GM18499 (cell line): ENCODE data around the gene INPPL1.

Experiments
- ATAC-seq: cut with Tn5 transposase; IDR thresholded peaks from one replicate; pipeline ENCODE4 v1.9.1; 2021; ENCODE audit warnings: moderate number of reproducible peaks; ENCODE audit not compliant: insufficient read depth, unreplicated experiment

INPPL1 gene

DNA sequence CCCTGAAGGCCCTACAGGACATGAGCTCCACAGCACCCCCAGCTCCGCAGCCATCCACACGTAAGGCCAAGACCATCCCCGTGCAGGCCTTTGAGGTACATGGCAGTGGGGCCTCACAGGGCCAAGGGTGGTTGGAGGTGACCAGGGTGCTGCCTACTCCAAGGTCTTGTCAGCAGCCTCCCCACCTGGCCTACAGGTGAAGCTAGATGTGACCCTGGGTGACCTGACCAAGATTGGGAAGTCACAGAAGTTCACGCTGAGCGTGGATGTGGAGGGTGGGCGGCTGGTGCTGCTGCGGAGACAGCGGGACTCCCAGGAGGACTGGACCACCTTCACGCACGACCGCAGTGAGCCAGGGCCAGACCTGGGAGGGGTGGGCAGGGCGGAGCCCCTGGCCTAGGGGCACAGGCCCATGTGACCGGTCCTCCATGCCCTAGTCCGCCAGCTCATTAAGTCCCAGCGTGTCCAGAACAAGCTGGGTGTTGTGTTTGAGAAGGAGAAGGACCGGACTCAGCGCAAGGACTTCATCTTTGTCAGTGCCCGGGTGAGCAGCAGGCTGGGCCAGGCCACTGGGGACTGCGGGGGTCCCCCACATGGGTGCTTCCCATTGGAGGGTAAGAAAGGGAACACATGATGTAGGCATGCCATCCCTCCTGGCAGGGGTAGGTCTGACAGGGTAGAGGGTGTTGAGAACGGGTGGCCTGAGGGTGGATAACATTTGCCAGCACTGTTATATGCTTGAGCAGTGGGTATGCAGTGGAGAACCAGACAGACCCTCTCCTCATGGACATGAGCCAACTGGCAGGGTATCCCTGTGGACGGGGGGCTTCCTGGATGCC is 5.6 kb downstream of the INPPL1 start:
- no peak for ATAC-seq

DNA sequence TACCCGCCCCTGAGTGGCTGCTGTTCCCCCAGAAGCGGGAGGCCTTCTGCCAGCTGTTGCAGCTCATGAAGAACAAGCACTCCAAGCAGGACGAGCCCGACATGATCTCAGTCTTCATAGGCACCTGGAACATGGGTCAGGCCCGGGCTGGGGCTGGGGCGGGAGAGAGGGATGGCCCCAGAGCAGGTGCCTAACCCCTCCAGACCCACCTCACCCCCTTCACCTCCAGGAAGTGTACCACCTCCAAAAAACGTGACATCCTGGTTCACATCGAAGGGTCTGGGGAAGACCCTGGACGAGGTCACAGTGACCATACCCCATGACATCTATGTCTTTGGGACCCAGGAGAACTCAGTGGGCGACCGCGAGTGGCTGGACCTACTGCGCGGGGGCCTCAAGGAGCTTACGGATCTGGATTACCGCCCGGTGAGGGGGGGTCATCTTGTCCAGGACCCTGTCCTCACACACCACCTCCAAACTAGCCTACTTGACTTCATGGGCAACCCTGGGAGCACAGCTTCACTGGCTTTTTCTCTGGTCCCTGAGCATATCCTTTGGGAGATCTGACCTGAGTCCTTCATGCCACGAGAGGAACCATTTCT is 6.3 kb downstream of the INPPL1 start:
- no peak for ATAC-seq

DNA sequence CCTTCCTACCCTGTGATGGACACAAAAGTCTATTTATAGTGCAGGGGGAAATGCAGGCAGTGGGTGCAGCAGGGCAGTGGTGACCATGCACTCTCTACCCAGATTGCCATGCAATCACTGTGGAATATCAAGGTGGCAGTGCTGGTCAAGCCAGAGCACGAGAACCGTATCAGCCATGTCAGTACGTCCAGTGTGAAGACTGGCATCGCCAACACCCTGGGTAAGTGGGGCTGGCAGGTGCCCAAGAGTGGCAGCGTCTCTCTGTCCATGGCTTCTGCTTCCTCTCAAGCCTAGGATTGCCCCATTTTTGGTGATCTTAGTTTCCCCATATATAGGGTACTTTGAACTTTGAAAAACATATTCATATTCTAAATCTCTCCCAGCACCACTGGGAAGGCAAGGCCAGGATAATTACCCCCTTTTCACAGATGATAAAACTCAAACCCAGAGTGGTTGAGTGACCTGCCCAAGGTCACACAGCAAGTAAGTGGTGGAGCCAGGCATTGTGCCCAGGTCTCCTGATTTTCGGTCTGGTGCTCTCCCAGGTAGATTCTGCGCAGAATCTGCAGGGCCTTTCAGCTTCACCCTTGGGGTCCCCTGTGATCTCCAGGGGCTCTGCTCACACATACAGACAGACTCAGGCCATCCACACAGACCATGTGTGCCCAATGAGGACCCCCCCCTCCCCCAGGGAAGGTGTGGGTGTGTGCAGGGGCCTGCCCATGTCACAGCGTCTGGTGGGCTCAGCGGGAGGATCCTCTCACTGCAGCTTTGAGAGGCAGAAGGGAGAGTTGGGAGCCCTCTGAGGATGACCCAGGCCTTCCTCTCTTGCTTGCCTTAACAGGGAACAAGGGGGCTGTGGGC is 7.1 kb downstream of the INPPL1 start:
- ATAC-seq = no peak

DNA sequence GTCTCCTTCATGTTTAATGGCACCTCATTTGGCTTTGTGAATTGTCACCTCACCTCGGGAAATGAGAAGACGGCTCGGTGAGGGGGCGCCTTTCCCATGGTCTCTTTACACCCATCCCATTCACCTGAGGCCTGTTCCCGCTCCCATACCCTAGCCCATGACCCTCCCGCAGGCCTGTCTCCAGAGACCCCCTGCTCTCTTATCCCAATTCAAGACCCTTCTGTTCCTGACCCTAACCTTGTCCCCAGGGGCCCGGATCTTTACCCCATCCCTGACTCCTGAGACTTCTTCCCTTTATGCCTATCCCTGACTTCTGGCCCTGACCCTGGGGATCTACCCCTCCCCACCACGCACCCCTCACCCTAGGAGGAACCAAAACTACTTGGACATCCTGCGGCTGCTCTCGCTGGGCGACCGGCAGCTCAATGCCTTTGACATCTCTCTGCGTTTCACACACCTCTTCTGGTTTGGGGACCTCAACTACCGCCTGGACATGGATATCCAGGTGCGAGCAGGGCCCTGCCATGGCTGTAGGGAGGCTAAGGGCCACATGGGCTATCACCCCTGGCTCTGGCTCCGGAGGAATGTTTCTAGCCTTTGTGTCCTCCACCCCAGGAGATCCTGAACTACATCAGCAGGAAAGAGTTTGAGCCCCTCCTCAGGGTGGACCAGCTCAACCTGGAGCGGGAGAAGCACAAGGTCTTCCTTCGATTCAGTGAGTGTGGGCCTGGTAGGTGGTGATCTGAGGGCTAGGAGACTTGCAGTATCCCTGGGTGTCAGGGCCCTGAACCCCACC is 7.9 kb downstream of the INPPL1 start:
- ATAC-seq = no peak

DNA sequence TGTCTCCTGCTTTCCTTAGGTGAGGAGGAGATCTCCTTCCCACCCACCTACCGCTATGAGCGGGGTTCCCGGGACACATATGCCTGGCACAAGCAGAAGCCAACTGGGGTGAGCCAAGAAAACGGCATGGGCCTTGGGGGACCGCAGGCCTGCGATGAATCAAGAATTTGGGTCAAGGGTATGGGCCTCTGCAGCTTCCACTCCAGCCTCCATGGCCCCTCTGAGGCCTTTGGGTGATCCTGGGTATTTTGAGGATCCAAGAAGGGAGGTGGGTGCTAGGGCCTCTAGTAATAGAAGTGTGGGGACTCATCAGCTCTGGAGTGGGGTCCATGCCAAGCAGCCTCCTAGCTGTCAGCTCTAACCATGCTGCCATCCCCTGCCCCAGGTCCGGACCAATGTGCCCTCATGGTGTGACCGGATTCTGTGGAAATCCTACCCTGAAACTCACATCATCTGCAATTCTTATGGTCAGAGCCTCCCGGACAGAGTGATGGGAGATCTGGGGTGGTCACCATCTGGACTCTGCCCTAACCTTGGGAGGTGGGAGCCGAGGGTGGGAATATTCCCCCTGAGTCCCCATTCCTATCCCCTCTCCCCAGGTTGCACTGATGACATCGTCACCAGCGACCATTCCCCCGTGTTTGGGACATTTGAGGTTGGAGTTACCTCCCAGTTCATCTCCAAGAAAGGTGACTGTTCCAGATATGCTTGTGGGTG is 8.6 kb downstream of the INPPL1 start:
- ATAC-seq = no peak

DNA sequence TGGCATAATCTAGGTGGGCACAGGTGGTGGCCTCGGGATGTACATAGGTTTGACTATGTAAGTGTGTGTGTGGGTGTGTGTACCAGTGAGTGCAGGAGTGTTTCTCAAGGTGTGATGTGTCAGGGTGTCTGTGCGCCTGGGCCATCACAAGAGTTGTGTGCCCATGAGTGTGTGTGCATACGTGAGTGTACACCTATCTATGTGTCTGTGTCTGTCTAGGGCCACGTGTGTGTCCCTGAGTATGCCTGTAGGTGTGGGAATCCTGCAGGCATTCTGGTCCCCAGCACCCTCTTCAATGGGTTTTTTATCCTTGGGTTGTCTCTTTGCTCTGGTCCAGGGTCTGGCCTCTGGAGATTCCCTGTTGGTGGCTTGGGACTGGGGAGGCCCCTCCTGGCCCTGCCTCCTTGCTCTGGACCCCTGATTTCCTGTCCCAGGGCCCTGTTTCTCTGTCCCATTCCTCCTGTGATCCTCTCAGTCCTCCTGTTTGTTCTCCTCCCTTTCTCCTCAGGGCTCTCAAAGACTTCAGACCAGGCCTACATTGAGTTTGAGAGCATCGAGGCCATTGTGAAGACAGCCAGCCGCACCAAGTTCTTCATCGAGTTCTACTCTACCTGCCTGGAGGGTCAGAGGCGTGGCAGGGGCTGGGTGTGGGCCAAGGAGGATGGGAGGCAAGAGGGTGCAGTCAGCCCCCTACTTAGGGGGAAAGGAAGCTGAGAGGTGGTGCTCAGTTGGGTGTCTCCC is 9.4 kb downstream of the INPPL1 start:
- ATAC-seq = no peak

DNA sequence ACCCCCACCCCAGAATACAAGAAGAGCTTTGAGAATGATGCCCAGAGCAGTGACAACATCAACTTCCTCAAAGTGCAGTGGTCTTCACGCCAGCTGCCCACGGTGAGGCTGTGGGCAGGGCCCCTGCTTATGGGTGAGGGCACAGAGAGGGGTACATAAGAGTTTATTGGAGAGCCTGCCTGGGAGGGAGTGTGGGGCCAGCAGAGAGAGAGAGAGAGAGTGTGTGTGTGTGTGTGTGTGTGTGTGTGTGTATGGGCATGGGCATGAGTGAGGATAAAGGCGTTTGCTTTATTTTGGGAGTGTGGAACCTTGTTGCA is 9.9 kb downstream of the INPPL1 start:
- ATAC-seq = no peak

DNA sequence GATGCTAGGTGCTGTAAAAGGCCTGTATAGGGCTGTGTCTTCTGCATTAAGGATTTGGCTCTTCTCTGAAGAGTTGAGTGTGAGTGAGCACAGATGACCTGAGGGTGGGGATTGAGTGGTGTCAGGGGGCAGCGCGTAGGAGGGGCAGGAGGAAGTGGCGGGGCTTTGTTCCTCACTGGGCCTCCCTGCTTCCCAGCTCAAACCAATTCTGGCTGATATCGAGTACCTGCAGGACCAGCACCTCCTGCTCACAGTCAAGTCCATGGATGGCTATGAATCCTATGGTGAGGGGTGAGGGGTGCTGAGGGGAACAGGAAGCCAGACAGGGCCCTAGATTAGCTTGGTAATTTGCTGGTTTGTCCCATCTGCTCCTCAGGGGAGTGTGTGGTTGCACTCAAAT is 10.4 kb downstream of the INPPL1 start:
- no peak for ATAC-seq

DNA sequence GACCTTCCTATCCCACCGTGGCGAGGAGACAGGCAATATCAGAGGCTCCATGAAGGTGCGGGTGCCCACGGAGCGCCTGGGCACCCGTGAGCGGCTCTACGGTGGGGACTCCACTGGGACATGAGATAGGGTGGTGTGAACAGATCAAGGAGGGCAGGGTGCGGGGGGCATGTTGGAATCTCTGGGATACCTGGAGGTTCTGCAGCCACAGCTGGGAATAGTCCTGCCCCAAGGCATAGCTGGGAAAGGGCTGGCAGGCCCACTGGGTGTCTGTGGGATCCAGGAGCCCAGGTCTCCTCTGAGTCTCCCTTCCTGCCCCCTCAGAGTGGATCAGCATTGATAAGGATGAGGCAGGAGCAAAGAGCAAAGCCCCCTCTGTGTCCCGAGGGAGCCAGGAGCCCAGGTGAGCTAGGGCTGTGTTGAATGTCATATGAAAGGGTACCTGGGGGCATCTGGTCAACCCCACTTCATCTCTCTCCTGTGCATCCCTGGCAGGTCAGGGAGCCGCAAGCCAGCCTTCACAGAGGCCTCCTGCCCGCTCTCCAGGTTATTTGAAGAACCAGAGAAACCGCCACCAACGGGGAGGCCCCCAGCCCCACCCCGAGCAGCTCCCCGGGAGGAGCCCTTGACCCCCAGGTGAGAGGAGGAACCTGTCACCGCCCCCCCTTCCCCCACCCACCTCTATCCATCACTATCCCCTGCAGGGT is 10.9 kb downstream of the INPPL1 start:
- ATAC-seq = no peak

DNA sequence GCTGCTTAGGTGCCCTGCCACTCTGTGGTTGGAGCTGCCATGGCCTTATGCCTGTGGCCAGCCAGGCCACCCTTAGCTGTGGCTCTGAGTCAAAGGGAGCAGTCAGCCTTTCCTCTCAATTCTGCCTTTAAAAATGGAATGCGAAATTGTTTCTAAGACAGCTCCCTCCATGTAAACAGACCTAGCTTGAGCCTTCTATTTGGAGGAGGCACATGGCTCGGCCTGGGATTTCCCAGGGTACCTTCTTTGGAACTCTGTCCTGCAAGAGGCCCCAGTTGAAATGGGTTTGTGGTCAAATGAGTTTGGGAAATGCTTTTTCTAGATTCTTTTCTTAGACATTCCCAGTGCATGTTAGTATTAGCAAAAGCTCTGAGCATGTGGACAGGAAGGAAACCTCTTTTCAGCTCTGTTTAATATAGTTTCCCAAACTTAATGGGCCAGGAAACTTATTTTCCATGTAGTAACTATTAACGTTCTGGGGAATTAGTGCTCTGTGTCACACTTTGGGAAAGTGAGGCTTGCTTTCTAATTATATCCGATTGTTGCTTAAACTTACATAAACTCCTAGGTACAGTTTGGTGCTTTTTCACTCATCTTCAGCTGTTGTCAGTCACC is 11.6 kb downstream of the INPPL1 start:
- ATAC-seq = no peak

DNA sequence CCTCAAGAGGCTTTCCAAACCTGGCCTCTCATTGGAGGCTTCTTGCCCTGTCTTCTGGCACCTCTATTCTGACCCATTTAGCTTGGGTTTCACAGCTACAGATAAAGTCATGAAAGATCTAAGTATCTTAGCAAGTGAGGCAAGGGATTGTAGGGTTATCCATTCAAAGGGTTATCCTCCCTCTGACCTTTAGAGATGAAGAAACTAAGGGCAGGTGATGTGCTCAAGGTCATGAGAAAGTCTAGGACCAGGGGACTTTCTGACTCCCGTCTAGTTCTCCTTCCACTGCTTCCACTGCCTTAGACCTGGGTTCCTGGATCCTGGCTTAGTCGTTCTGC is 12.2 kb downstream of the INPPL1 start:
- ATAC-seq = no peak

DNA sequence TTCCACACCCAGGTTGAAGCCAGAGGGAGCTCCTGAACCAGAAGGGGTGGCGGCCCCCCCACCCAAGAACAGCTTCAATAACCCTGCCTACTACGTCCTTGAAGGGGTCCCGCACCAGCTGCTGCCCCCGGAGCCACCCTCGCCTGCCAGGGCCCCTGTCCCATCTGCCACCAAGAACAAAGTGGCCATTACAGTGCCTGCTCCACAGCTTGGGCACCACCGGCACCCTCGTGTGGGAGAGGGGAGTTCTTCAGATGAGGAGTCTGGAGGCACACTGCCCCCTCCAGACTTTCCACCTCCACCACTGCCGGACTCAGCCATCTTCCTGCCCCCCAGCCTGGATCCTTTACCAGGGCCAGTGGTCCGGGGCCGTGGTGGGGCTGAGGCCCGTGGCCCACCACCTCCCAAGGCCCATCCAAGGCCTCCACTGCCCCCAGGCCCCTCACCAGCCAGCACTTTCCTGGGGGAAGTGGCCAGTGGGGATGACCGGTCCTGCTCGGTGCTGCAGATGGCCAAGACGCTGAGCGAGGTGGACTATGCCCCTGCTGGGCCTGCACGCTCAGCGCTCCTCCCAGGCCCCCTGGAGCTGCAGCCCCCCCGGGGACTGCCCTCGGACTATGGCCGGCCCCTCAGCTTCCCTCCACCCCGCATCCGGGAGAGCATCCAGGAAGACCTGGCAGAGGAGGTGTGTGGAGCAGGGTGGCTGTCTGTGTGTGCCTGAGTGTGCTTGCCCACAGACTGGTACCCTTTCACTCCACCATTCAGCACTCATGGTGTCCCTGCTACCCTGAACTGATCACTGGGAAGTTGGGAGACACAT is 12.8 kb downstream of the INPPL1 start:
- no peak for ATAC-seq

DNA sequence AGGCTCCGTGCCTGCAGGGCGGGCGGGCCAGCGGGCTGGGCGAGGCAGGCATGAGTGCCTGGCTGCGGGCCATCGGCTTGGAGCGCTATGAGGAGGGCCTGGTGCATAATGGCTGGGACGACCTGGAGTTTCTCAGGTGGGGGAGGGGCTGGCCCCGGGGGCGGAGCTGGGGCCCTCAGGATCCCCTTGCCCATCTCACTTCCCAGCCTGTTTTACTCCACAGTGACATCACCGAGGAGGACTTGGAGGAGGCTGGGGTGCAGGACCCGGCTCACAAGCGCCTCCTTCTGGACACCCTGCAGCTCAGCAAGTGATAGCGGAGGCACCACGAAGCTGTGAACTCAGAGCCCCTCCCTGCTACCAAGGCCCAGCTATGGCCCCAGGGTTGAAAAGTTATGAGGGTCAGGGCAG is 13.5 kb downstream of the INPPL1 start:
- ATAC-seq = no peak

DNA sequence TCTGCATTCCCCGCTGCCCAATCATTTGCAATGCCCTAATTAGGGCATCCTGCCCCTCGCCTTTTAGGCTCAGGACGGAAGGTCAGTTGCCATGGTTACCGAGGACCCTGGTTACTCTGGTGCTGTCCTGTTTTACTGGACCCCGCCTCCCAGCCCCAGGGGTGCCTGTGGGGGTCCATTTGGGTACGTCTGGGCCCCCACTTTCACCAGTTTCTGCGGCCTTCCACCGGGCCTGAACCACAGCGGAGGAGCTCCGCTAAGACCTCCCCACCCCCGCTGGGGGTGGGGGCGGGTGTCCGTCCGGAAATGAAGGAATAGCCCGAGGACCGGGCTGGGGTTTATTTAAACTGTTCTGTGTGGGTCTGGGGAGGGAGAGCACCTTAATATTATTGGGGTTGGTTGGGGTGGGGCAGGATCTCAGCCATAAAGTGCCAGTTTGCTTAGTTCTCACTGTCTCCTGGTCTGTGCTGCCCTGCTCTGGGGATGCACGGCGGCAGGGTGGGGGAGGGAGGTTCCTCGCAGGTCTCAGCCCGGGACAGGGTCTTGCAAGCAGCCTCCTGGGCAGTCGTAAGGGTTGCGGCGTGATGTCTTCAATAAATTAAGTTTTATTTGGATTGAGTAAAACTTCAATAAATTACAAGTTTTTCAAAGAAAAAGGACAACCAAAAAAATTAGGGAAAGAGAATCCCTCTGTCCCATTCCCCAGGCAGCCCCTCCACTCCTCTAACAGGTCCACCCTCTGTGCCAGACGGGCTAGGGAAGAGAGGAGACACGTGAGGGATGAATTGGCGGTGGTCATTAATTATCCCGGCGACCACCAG is 14.1 kb downstream of the INPPL1 start:
- no peak for ATAC-seq

DNA sequence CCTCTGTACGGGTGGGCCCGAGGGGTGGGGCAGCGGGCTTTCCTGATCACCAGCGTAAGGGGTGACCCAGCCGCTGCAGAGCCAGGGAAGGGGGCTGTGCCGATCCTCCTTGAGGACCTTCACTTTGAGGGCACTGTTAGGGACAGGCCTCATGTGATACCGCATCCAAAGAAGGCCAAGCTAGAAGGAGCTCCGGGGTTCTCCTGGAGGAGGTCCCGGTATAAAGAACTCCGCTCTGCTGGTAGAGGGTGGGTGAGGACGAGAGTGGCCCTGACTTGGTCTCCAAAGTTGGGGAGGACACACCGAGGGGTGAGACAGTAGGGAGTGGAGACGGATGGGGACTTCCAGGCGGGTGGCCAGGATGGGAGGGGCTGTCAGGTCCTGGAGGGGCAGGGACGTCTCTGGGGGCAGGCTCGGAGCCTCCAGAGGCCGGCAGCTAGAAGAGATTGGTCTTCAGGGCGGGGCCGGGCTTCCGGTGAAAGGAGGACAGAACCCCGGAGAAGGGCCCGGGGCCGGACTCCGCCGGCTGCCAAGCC is 14.8 kb downstream of the INPPL1 start:
- ATAC-seq = no peak

DNA sequence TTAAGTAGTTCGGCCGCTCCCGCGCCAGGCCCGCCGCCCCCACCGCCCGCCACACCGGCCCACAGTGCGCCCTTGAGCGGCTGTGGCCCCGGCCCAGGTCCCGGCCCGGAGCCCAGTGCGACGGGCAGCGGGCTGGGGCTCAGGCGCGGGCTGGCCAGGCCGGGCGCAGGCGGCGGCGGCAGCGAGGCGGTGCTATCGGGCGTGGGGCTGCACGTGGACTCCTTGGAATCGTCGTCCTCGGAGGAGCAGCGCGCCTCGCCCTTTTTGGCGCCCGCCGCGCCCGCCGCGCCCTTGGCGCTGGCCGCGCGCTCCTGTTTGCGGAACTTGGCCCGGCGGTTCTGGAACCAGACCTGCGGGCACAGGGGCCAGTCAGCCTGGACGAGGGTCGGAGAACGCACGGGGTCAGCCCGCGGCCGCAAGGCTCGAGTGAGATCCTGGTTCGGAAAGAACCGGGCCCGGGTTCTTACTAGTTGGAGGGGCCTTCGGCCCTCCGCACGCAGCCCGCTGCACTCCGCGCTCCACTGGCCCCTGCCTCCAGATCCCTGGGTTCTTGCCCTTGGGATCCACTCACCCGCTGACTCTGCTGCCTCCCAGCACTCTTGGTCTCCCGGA is 15.4 kb downstream of the INPPL1 start:
- ATAC-seq = no peak
